Upper lobe of left lung (tissue), 4 donors: Measurements from ENCODE around the gene ZNF674.

ENCODE experiments used
- EP300 ChIP-seq, 4 donors: sonication (generic); formaldehyde crosslinking; IDR thresholded peaks; one replicate each; pipeline ENCODE4 v1.5.1; 2017; ENCODE audit warnings: antibody characterized with exemption in 4 of 4, control low read depth in 2 of 4
- POLR2A ChIP-seq, 4 donors: fragments of 450-650 bp; IDR thresholded peaks; one replicate each; pipeline ENCODE4 v1.5.1; 2016 to 2017; ENCODE audit warnings: antibody characterized with exemption in 4 of 4, mild to moderate bottlenecking in 2 of 4
- POLR2AphosphoS5 ChIP-seq, 2 donors: sonication (generic); formaldehyde crosslinking; IDR thresholded peaks; one replicate each; pipeline ENCODE4 v1.5.1; 2017; ENCODE audit warnings: antibody characterized with exemption in 2 of 2
- TF ChIP-seq, protein P1 (sequence below), 6 experiments: fragments of 450-650 bp in 4 of 6; fragments of 200-600 bp in 2 of 6; sonication (generic) in 2 of 6; IDR thresholded peaks; one replicate each; pipeline ENCODE4 v1.5.1; 2016 to 2019; ENCODE audit warnings: antibody characterized with exemption in 6 of 6

- TF ChIP-seq, protein P1, sequence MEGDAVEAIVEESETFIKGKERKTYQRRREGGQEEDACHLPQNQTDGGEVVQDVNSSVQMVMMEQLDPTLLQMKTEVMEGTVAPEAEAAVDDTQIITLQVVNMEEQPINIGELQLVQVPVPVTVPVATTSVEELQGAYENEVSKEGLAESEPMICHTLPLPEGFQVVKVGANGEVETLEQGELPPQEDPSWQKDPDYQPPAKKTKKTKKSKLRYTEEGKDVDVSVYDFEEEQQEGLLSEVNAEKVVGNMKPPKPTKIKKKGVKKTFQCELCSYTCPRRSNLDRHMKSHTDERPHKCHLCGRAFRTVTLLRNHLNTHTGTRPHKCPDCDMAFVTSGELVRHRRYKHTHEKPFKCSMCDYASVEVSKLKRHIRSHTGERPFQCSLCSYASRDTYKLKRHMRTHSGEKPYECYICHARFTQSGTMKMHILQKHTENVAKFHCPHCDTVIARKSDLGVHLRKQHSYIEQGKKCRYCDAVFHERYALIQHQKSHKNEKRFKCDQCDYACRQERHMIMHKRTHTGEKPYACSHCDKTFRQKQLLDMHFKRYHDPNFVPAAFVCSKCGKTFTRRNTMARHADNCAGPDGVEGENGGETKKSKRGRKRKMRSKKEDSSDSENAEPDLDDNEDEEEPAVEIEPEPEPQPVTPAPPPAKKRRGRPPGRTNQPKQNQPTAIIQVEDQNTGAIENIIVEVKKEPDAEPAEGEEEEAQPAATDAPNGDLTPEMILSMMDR (IDR thresholded peaks at IDR 0.05) = peak in 3 of 6 experiments; percentile 34 to 44 (median 40)
- no peak for TF ChIP-seq POLR2AphosphoS5 (IDR thresholded peaks at IDR 0.05)
- TF ChIP-seq POLR2A (IDR thresholded peaks at IDR 0.05) = no peak
- no peak for TF ChIP-seq EP300 (IDR thresholded peaks at IDR 0.05)
Measured at GRCh38 chrX:46554942-46555341, 9.7 kb upstream of the ZNF674 start.
